HepG2 (cell line): ENCODE measurements around the gene GPC6. TPM values are rescaled to one million over a fixed set of nuclear protein-coding genes. Genes with fewer than 3 reads are reported as not detected.

Experiments used
- ATAC-seq: fragments of 200-7000 bp; cut with Tn5 transposase; 3 replicates; pipeline ENCODE4 v1.9.1; 2020; ENCODE audit warnings: mild to moderate bottlenecking, moderate library complexity
- BruUV-seq: library from RNA; stranded (reverse); fragments of 400-500 nt; replicated peaks from 2 replicates; lab custom pipeline; 2021; lab: Mats Ljungman, UMichigan
- CTCF ChIA-PET: fragments of 300-600 bp; formaldehyde crosslinking; extraction: SDS; loops from one replicate; lab custom pipeline; 2021; ENCODE audit warnings: low total read pairs, inconsistent platforms, low intra/inter-chr PET ratio; lab: Yijun Ruan, JAX
- POLR2A ChIA-PET: fragments of 350-600 bp; sonication (Branson Sonifier 250); formaldehyde crosslinking; loops from one replicate; lab custom pipeline; 2020; ENCODE audit warnings: antibody characterized with exemption, inconsistent platforms; lab: Yijun Ruan, JAX
- DNase-seq: peaks from one replicate; pipeline ENCODE4 v3.0.0-alpha.2; 2015; ENCODE audit warnings: low spot score
- FAIRE-seq: peaks from 3 replicates; lab custom pipeline; 2011; peaks lifted over from hg19 to GRCh38; lab: Jason Lieb, UNC
- H2AFZ ChIP-seq: one replicate; pipeline ENCODE4 v1.6.1; 2011; ENCODE audit warnings: low read length, inconsistent platforms
- H3K27ac ChIP-seq: fragments of 300-600 bp; 3 replicates; pipeline ENCODE4 v1.8.0; 2011; ENCODE audit warnings: mixed run types, mild to moderate bottlenecking, mixed read lengths, low read length, inconsistent platforms; ENCODE audit not compliant: insufficient read depth; ENCODE audit errors: extremely low read length
- H3K27me3 ChIP-seq, 2 experiments: fragments of 200-600 bp in 1 of 2; 2 replicates in 1 of 2; 3 replicates in 1 of 2; pipeline versions ENCODE4 v1.6.0 to v1.8.0; 2011; ENCODE audit warnings: low read length in 2 of 2, mild to moderate bottlenecking in 2 of 2, moderate library complexity in 2 of 2, inconsistent platforms in 1 of 2; ENCODE audit not compliant: insufficient read depth in 2 of 2, control insufficient read depth in 1 of 2
- H3K36me3 ChIP-seq, 2 experiments: fragments of 200-600 bp in 1 of 2; replicated peaks in 1 of 2; 2 replicates in 1 of 2; 3 replicates in 1 of 2; pipeline versions ENCODE4 v1.5.1 to v1.8.0; 2011; ENCODE audit warnings: low read length in 2 of 2, inconsistent platforms in 1 of 2; ENCODE audit not compliant: insufficient read depth in 2 of 2, control insufficient read depth in 1 of 2
- H3K4me1 ChIP-seq: 2 replicates; pipeline ENCODE4 v1.5.1; 2012; ENCODE audit warnings: low read length, inconsistent platforms; ENCODE audit not compliant: insufficient read depth
- H3K4me2 ChIP-seq: 2 replicates; pipeline ENCODE4 v1.6.0; 2011; ENCODE audit warnings: low read depth, low read length, inconsistent platforms
- H3K4me3 ChIP-seq, 3 experiments: fragments of 200-600 bp in 1 of 3; sonication (generic), shearing (Covaris generic) in 1 of 3; replicated peaks in 1 of 3; 2 replicates each; pipeline ENCODE4 v1.5.1; 2011 to 2016; ENCODE audit warnings: low read length in 3 of 3, inconsistent platforms in 2 of 3, low read depth in 2 of 3, mild to moderate bottlenecking in 2 of 3, control low read depth in 1 of 3, mixed read lengths in 1 of 3; ENCODE audit not compliant: insufficient read depth in 1 of 3
- H3K79me2 ChIP-seq: one replicate; pipeline ENCODE4 v1.6.1; 2011; ENCODE audit warnings: low read length, inconsistent platforms; ENCODE audit not compliant: insufficient read depth
- H3K9ac ChIP-seq: 2 replicates; pipeline ENCODE4 v1.6.0; 2011; ENCODE audit warnings: mild to moderate bottlenecking, low read depth, low read length, inconsistent platforms; ENCODE audit not compliant: insufficient read depth
- H3K9me3 ChIP-seq: 2 replicates; pipeline ENCODE4 v1.5.1; 2012; ENCODE audit warnings: mild to moderate bottlenecking, low read length
- H4K20me1 ChIP-seq: 2 replicates; pipeline ENCODE4 v1.6.0; 2011; ENCODE audit warnings: inconsistent platforms, mild to moderate bottlenecking, low read length, moderate library complexity; ENCODE audit not compliant: insufficient read depth
- JUND ChIP-seq: sonication (generic); formaldehyde crosslinking; IDR thresholded peaks from 2 replicates; pipeline ENCODE4 v1.8.0; 2022; ENCODE audit warnings: mild to moderate bottlenecking, missing genetic modification reagents
- LBX2 ChIP-seq: sonication (generic); formaldehyde crosslinking; IDR thresholded peaks from 2 replicates; pipeline ENCODE4 v1.5.0; 2020; ENCODE audit warnings: missing genetic modification reagents, mild to moderate bottlenecking, borderline replicate concordance
- MAFG ChIP-seq: sonication (generic); formaldehyde crosslinking; IDR thresholded peaks from 2 replicates; pipeline ENCODE4 v1.5.1; 2020; ENCODE audit warnings: mild to moderate bottlenecking, missing genetic modification reagents
- MAFK ChIP-seq, 2 experiments: IDR thresholded peaks in 1 of 2; conservative IDR thresholded peaks in 1 of 2; 2 replicates each; pipeline ENCODE4 v1.6.1; 2011; ENCODE audit warnings: improper control_type of control experiment in 2 of 2, low read length in 2 of 2
- PHF21A ChIP-seq: sonication (generic); formaldehyde crosslinking; IDR thresholded peaks from 2 replicates; pipeline ENCODE4 v1.5.0; 2020; ENCODE audit warnings: mild to moderate bottlenecking, missing genetic modification reagents
- PRDM15 ChIP-seq: sonication (generic); formaldehyde crosslinking; IDR thresholded peaks from 2 replicates; pipeline ENCODE4 v1.4.0; 2020; ENCODE audit warnings: missing genetic modification reagents
- WGBS: methylation state at CpG from one replicate; pipeline ENCODE4 v1.1.6; 2017; ENCODE audit warnings: low lambda C conversion rate; 5-methylcytosine and 5-hydroxymethylcytosine counted together
- in situ Hi-C: cut with HindIII; loops from 2 replicates; pipeline ENCODE4 v1.10.0; 2017; ENCODE audit warnings: low pct_unique_long_range_greater_than_20kb; ENCODE audit not compliant: extremely low pct_ligation_motif_present
- intact Hi-C: fragments of 100-400 bp; cut with micrococcal nuclease; formaldehyde crosslinking; loops from one replicate; pipeline ENCODE4 v1.10.0; 2022; ENCODE audit not compliant: unreplicated experiment
- polyA plus RNA-seq, 8 experiments: library from polyadenylated mRNA; depleted of rRNA in 3 of 8; stranded (reverse) in 7 of 8; unstranded in 1 of 8; fragments of >200 nt; fragmentation: Illumina TruSeq in 4 of 8; extraction: Trizol in 4 of 8; gene quantifications; 2 replicates each; pipeline versions ENCODE4 v1.2.1 to v1.2.3, GENCODE V29; 2011 to 2016; ENCODE audit warnings: low read depth in 4 of 8, missing spikeins in 1 of 8, mixed read lengths in 1 of 8; ENCODE audit not compliant: insufficient read depth in 1 of 8
- total RNA-seq, 5 experiments: library from RNA; depleted of rRNA; stranded (reverse); fragments of >200 nt; fragmentation: Illumina TruSeq; extraction: Trizol; gene quantifications; 2 replicates each; pipeline ENCODE4 v1.2.3, GENCODE V29; 2016; ENCODE audit warnings: low read depth in 1 of 5

GPC6 gene
- total and polyA plus RNA-seq, 2 of the 13 experiments (the other 11 are each of a cell fraction or from before 2014, with no cell fraction given) = 24.5 to 33.9 TPM

- TF ChIP-seq MAFK (conservative IDR thresholded peaks at IDR 0.05 in 1 of 2, IDR thresholded peaks at IDR 0.05 in 1 of 2; ENCODE audit: low read length in 2 of 2) = peak; percentile 62 to 77; a peak in 3 of 4 replicates
- TF ChIP-seq PRDM15 (CRISPR knock-in tag) = no peak
- TF ChIP-seq LBX2 (CRISPR knock-in tag) = no peak
- TF ChIP-seq JUND = no peak
These were observed 652.1 kb downstream of the GPC6 start (continued) for GRCh38 chr13:93878675-93879074.

DNA sequence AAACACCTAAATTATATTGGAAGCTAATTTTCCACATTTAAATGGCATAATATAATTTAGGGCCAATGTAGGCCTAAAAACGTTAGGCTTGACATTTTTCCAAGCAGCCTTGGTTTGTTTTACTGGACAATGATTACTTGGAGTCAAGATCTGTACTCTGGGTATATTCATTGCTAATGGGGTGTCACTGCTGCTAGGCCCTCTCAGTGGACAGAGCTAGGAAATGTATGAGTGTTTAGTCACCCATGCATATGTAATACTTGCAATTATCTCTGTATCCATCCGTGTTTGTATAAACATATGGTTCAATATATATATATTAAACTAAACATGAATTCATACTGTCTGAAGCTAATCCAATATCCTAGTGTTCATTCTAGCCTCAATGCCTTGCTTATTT lies 654.8 kb downstream of the GPC6 start:
- 81% methylated on average over 2 of the region's 2 CpGs for WGBS
- Histone ChIP-seq H3K4me3 (no peak overlapping the region), H2AFZ (no peak overlapping the region), H3K4me2 (no peak overlapping the region), H4K20me1 (no peaks in the 10 kb centered on the region), H3K9me3 (peaks cover 9% of the 10 kb centered on the region; the same call in 1 of the 2 replicates), H3K36me3 (no peaks in the 10 kb centered on the region), H3K27me3 (no peaks in the 10 kb centered on the region), H3K79me2 (no peaks in the 10 kb centered on the region), H3K27ac (no peak overlapping the region), H3K4me1 (no peaks in the 10 kb centered on the region), H3K9ac (no peak overlapping the region)
- no peak for ATAC-seq
- no TSS peak for BruUV-seq
- no peak for TF ChIP-seq MAFG
- no peak for TF ChIP-seq PHF21A (CRISPR knock-in tag)
- POLR2A ChIA-PET = no interaction called here
- CTCF ChIA-PET = no interaction called here
- no peak for FAIRE-seq
- DNase-seq = no peak
- intact Hi-C loops = no loop called here
- in situ Hi-C loops = no loop called here
